Spleen (tissue), 11 donors: ENCODE measurements around the gene SEC24D. TPM values are rescaled to one million over a fixed set of nuclear protein-coding genes. Genes with fewer than 3 reads are reported as not detected.
"Not testable (repeated sequence)": the region's sequence is repeated elsewhere in the genome, so short reads cannot be mapped to it uniquely, and the experiment has no call there.

Experiments
- DNase-seq: peaks from one replicate; pipeline ENCODE4 v3.0.0-alpha.2; 2020
- H3K27ac ChIP-seq, 8 donors: fragments of 200-600 bp; sonication (generic) in 7 of 8; 1 replicate in 4 of 8; 2 replicates in 4 of 8; pipeline versions ENCODE4 v1.5.0 to v1.8.0; 2016 to 2021; ENCODE audit warnings: inconsistent platforms in 4 of 8, mild to moderate bottlenecking in 4 of 8, moderate library complexity in 1 of 8
- H3K27me3 ChIP-seq, 7 donors: fragments of 200-600 bp; sonication (generic) in 6 of 7; replicated peaks in 1 of 7; 1 replicate in 4 of 7; 2 replicates in 3 of 7; pipeline versions ENCODE4 v1.5.0 to v1.8.0; 2016 to 2021; ENCODE audit warnings: inconsistent platforms in 3 of 7, mild to moderate bottlenecking in 1 of 7
- H3K36me3 ChIP-seq, 6 donors: fragments of 200-600 bp; sonication (generic) in 5 of 6; 1 replicate in 4 of 6; 2 replicates in 2 of 6; pipeline versions ENCODE4 v1.5.0 to v1.8.0; 2016 to 2021; ENCODE audit warnings: inconsistent platforms in 2 of 6
- H3K4me1 ChIP-seq, 6 donors: fragments of 200-600 bp; sonication (generic) in 5 of 6; 1 replicate in 3 of 6; 2 replicates in 3 of 6; pipeline versions ENCODE4 v1.5.0 to v1.8.0; 2016 to 2021; ENCODE audit warnings: inconsistent platforms in 3 of 6
- H3K4me3 ChIP-seq, 8 donors: fragments of 200-600 bp; sonication (generic) in 7 of 8; 1 replicate in 4 of 8; 2 replicates in 4 of 8; pipeline versions ENCODE4 v1.5.0 to v1.8.0; 2016 to 2021; ENCODE audit warnings: inconsistent platforms in 4 of 8, mild to moderate bottlenecking in 4 of 8, moderate library complexity in 2 of 8
- H3K9me3 ChIP-seq, 8 donors: fragments of 200-600 bp; sonication (generic) in 7 of 8; 1 replicate in 4 of 8; 2 replicates in 4 of 8; pipeline versions ENCODE4 v1.5.0 to v1.8.0; 2016 to 2021; ENCODE audit warnings: inconsistent platforms in 4 of 8
- POLR2A ChIP-seq, 3 donors: fragments of 450-650 bp; IDR thresholded peaks; one replicate each; pipeline ENCODE4 v1.5.1; 2017; ENCODE audit warnings: antibody characterized with exemption in 3 of 3, mild to moderate bottlenecking in 1 of 3
- POLR2AphosphoS5 ChIP-seq, 3 donors: sonication (generic); formaldehyde crosslinking; IDR thresholded peaks; one replicate each; pipeline ENCODE4 v1.5.1; 2017; ENCODE audit warnings: antibody characterized with exemption in 3 of 3
- whole genome bisulfite sequencing, 5 donors: extraction: QIAGEN DNeasy Blood & Tissue Kit in 3 of 5; methylation state at CpG; one replicate each; pipeline versions ENCODE4 v1.1.5 to v1.1.7; 2013 to 2018; 5-methylcytosine and 5-hydroxymethylcytosine counted together
- intact Hi-C: fragments of 100-400 bp; cut with DNase I; formaldehyde crosslinking; loops from one replicate; pipeline ENCODE4 v1.15.0; 2023; ENCODE audit warnings: low total_unique reads
- polyA plus RNA-seq, 3 donors: library from polyadenylated mRNA; stranded (reverse); fragments of 200-250 nt; gene quantifications; one replicate each; pipeline ENCODE4 v1.2.1, GENCODE V29; 2013
- total RNA-seq, 7 donors: library from RNA; depleted of rRNA in 3 of 7; stranded (reverse); fragments of >200 nt in 3 of 7; fragmentation: NEBNext Ultra II Directional in 4 of 7; extraction: Animal tissue kit (Norgen Biotek cat#: 25700) in 4 of 7; gene quantifications; one replicate each; pipeline versions ENCODE4 v1.1.0 to v1.2.1, GENCODE V29; 2016 to 2021
- TF ChIP-seq, protein P1 (sequence below), 11 experiments: fragments of 200-600 bp in 7 of 11; fragments of 450-650 bp in 4 of 11; sonication (generic) in 4 of 11; IDR thresholded peaks in 8 of 11; conservative IDR thresholded peaks in 3 of 11; 1 replicate in 7 of 11; 2 replicates in 4 of 11; pipeline versions ENCODE4 v1.4.0 to v1.8.0; 2016 to 2021; ENCODE audit warnings: antibody characterized with exemption in 11 of 11, inconsistent platforms in 4 of 11, mild to moderate bottlenecking in 1 of 11
- donor health status: healthy with polysubstance abuse.
- donor health status: DM: no; HTN: no; CAD: no; lungs with moderate emphysema.
- donor health status: DM: no; HTN: no; CAD: no.
- donor health status: Bipolar disorder and iron deficiency.
- donor health status: healthy.
- donor health status: DM: no; HTN: no; CAD: no.
- donor health status: DM: yes; HTN: yes; CAD: no.

Gene SEC24D
- total and polyA plus RNA-seq, 10 donors, result 5.2 to 75.8 (median 55.2) TPM

DNA sequence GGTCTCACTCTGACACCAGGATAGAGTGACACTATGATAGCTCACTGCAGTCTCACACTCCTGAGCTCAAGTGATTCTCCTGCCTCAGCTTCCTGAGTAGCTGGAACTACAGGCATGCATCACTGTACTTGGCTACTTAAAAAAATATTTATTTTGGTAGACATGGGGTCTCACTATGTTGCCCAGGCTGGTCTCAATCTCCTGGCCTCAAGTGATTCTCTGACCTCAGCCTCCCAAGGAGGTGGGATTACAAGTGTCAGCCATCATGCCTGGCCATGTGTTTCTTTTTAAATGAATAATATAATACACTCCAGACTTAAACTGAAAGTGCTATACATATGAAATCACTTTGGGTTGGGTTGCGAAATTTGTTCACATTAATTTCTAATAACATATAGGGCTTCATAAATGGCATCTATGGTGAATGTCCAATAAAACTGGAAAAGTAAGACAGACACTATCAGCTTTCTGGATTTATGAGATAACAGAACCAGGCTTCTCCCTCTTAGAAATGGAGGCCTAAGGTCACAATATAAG is 48.0 kb downstream of the SEC24D start:
- H3K36me3 ChIP-seq, result peaks cover 0 to 60% (median 6%) of the 10 kb centered on the region in 6 donors
- WGBS, 5 donors, result 91 to 98% (median 95%) methylated on average over 1 of the region's 1 CpG

DNA sequence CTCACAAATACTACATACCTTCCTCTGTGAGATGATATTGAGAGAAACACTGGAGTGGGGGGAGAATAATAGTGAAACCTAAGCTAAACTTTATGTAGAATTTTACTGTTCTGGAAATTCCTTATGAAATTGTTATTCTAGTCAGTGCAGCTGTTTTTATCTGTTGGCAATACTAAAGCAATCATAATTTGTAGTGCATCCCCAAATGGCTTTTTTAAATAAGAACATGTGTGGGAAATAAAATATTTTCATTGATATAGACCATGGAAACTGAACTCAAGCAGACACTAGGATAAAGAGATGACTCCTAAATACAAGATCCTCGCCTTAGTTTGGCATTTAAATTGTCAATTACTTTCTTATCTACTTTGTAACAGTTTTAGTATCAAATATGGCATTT is 51.1 kb downstream of the SEC24D start:
- peaks cover 0 to 49% (median 9%) of the 10 kb centered on the region in 6 donors for H3K36me3 ChIP-seq
- no peaks in the 10 kb centered on the region for H3K27me3 ChIP-seq
- 93 to 100% (median 98%) methylated on average over 1 of the region's 1 CpG for WGBS, 5 donors
- no peaks in the 10 kb centered on the region for H3K9me3 ChIP-seq
- no peak overlapping the region for H3K27ac ChIP-seq
- H3K4me1 ChIP-seq, result no peaks in the 10 kb centered on the region
- H3K4me3 ChIP-seq, result no peak overlapping the region
- intact Hi-C loops, result no loop called here
- TF ChIP-seq POLR2AphosphoS5 (IDR thresholded peaks at IDR 0.05) (no peak), POLR2A (IDR thresholded peaks at IDR 0.05) (no peak)
- TF ChIP-seq, protein P1, sequence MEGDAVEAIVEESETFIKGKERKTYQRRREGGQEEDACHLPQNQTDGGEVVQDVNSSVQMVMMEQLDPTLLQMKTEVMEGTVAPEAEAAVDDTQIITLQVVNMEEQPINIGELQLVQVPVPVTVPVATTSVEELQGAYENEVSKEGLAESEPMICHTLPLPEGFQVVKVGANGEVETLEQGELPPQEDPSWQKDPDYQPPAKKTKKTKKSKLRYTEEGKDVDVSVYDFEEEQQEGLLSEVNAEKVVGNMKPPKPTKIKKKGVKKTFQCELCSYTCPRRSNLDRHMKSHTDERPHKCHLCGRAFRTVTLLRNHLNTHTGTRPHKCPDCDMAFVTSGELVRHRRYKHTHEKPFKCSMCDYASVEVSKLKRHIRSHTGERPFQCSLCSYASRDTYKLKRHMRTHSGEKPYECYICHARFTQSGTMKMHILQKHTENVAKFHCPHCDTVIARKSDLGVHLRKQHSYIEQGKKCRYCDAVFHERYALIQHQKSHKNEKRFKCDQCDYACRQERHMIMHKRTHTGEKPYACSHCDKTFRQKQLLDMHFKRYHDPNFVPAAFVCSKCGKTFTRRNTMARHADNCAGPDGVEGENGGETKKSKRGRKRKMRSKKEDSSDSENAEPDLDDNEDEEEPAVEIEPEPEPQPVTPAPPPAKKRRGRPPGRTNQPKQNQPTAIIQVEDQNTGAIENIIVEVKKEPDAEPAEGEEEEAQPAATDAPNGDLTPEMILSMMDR (IDR thresholded peaks at IDR 0.05 in 8 of 11, conservative IDR thresholded peaks at IDR 0.05 in 3 of 11), result no peak
- DNase-seq, result no peak

More for the DNA sequence above, 48.0 kb downstream of the SEC24D start:
- DNase-seq, result no peak
- H3K4me1 ChIP-seq, result no peaks in the 10 kb centered on the region
- TF ChIP-seq POLR2AphosphoS5 (IDR thresholded peaks at IDR 0.05) (no peak), POLR2A (IDR thresholded peaks at IDR 0.05) (no peak)
- TF ChIP-seq, protein P1 (IDR thresholded peaks at IDR 0.05 in 8 of 11, conservative IDR thresholded peaks at IDR 0.05 in 3 of 11), result no peak
- no peaks in the 10 kb centered on the region for H3K9me3 ChIP-seq
- H3K4me3 ChIP-seq, result no peak overlapping the region
- no peaks in the 10 kb centered on the region for H3K27me3 ChIP-seq
- intact Hi-C loops, result no loop called here
- H3K27ac ChIP-seq, result no peak overlapping the region

DNA sequence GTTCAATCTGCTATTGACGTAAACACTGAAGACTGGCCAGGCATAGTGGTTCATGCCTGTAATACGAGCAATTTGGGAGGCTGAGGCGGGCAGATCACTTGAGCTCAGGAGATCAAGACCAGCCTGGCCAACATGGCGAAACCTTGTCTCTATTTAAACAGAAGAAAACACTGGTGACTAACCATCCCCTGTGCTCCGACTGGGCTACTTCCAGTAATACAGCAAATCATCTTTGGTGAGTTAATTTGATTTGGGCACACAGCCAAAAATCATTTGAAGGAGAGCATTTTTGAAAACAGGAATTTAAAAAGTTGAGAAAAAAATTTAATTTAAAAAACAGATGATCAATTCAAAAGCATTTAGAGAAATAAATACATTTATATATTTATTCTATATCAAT is 52.0 kb downstream of the SEC24D start:
- 88 to 96% (median 95%) methylated on average over 5 of the region's 5 CpGs for WGBS, 5 donors
- no peak overlapping the region for H3K27ac ChIP-seq

DNA sequence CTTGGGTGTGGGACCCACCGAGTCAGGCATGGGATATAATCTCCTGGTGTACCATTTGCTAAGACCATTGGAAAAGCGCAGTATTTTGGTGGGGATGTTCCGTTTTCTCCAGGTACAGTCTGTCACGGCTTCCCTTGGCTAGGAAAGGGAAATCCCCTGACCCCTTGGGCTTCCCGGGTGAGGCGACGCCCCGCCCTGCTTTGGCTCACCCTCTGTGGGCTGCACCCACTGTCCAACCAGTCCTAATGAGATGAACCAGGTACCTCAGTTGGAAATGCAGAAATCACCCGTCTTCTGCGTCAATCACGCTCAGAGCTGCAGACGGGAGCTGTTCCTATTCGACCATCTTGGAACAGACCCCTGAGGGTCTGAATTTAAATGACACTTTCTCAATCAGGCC is 53.0 kb downstream of the SEC24D start:
- DNase-seq, H3K27me3 ChIP-seq, H3K4me3 ChIP-seq, H3K27ac ChIP-seq, H3K9me3 ChIP-seq, intact Hi-C loops, H3K4me1 ChIP-seq: not testable (repeated sequence)
- H3K36me3 ChIP-seq, result peaks cover 0 to 31% (median 4%) of the 10 kb centered on the region in 6 donors
- WGBS, 5 donors, result 95 to 100% (median 98%) methylated on average over 12 to 13 of the region's 13 CpGs

More for the DNA sequence above, 52.0 kb downstream of the SEC24D start:
- no peaks in the 10 kb centered on the region for H3K27me3 ChIP-seq
- intact Hi-C loops, result no loop called here
- H3K9me3 ChIP-seq, result no peaks in the 10 kb centered on the region
- DNase-seq, result no peak
- TF ChIP-seq POLR2AphosphoS5 (IDR thresholded peaks at IDR 0.05) (no peak), POLR2A (IDR thresholded peaks at IDR 0.05) (no peak)
- TF ChIP-seq, protein P1 (IDR thresholded peaks at IDR 0.05 in 8 of 11, conservative IDR thresholded peaks at IDR 0.05 in 3 of 11), result no peak
- no peaks in the 10 kb centered on the region for H3K4me1 ChIP-seq
- peaks cover 0 to 41% (median 6%) of the 10 kb centered on the region in 6 donors for H3K36me3 ChIP-seq
- no peak overlapping the region for H3K4me3 ChIP-seq

DNA sequence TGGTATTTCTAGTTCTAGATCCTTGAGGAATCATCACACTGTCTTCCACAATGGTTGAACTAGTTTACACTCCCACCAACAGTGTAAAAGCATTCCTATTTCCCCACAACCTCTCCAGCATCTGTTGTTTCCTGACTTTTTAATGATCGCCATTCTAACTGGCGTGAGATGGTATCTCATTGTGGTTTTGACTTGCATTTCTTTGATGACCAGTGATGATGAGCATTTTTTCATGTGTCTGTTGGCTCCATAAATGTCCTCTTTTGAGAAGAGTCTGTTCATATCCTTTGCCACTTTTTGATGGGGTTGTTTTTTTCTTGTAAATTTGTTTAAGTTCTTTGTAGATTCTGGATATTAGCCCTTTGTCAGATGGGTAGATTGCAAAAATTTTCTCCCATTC is 58.3 kb downstream of the SEC24D start:
- peaks cover 0 to 13% (median 1%) of the 10 kb centered on the region in 6 donors for H3K36me3 ChIP-seq
- WGBS, 5 donors, result 91 to 98% (median 95%) methylated on average over 2 of the region's 2 CpGs
- H3K4me1 ChIP-seq, result peaks cover 0 to 22% (median 12%) of the 10 kb centered on the region in 6 donors
- H3K4me3 ChIP-seq, H3K27ac ChIP-seq, H3K27me3 ChIP-seq, DNase-seq, intact Hi-C loops, H3K9me3 ChIP-seq: not testable (repeated sequence)

DNA sequence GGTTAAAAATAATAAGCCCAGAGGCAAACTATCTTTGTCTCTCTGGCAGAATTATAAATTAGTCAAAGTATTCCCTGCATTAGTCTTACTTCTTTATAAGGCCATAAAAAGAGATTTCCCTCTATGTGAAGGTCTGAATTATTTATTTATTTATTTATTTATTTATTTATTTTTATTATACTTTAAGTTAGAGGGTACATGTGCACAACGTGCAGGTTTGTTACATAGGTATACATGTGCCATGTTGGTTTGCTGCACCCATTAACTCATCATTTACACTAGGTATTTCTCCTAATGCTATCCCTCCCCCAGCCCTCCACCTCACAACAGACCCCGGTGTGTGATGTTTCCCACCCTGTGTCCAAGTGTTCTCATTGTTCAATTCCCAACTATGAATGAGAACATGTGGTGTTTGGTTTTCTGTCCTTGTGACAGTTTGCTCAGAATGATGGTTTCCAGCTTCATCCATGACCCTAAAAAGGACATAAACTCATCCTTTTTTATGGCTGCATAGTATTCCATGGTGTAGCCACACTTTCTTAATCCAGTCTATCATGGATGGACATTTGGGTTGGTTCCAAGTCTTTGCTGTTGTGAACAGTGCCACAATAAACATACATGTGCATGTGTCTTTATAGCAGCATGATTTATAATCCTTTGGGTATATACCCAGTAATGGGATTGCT is 58.8 kb downstream of the SEC24D start:
- intact Hi-C loops, H3K4me3 ChIP-seq, H3K9me3 ChIP-seq, H3K27me3 ChIP-seq, H3K36me3 ChIP-seq, H3K27ac ChIP-seq, DNase-seq: not testable (repeated sequence)
- 68 to 95% (median 91%) methylated on average over 2 of the region's 2 CpGs for WGBS, 5 donors
- H3K4me1 ChIP-seq, result peaks cover 0 to 27% (median 17%) of the 10 kb centered on the region in 6 donors
